ENCODE data around the gene CKAP4.

DNA sequence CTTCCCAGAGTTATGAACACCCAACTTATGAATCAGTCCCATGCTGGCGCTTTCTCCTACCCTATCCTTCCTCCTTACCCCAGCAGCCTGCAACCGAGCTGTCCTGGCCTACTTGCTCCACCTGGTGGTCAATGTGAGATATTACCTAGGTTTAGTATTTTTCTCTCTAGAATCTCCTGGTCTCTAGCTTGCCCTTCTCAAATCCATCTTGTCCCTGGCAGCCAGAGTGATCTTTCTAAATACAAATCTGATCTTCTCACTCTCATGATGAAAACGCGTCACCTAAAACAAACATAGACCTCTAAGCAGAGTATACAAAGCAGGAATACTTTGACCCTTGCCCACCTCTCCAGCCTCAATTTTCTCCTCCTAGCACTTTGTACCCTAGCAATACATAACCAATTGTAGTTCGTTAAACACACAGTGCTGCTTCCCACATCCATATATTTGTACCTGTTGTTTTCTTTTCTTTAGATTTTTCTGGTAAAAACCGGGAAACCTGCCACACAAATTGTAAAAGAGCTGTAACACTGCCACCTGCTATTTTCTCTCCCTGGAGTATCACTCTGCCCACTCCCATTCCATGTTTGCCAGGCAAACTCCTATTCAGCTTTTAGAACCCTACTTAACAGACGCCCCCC lies 34.8 kb upstream of the CKAP4 start:
- TF ChIP-seq, protein P1, sequence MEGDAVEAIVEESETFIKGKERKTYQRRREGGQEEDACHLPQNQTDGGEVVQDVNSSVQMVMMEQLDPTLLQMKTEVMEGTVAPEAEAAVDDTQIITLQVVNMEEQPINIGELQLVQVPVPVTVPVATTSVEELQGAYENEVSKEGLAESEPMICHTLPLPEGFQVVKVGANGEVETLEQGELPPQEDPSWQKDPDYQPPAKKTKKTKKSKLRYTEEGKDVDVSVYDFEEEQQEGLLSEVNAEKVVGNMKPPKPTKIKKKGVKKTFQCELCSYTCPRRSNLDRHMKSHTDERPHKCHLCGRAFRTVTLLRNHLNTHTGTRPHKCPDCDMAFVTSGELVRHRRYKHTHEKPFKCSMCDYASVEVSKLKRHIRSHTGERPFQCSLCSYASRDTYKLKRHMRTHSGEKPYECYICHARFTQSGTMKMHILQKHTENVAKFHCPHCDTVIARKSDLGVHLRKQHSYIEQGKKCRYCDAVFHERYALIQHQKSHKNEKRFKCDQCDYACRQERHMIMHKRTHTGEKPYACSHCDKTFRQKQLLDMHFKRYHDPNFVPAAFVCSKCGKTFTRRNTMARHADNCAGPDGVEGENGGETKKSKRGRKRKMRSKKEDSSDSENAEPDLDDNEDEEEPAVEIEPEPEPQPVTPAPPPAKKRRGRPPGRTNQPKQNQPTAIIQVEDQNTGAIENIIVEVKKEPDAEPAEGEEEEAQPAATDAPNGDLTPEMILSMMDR (CRISPR knock-in tag; IDR thresholded peaks at IDR 0.05): peak; percentile 89
- TF ChIP-seq ZNF589 (CRISPR knock-in tag; conservative IDR thresholded peaks at IDR 0.05) (no peak), ZNF670 (CRISPR knock-in tag; IDR thresholded peaks at IDR 0.05; ENCODE audit: borderline replicate concordance) (no peak), JUND (CRISPR knock-in tag; IDR thresholded peaks at IDR 0.05) (peak; percentile 55; the same call in 1 of the 2 replicates), KAT2B (IDR thresholded peaks at IDR 0.05; ENCODE audit: borderline replicate concordance, low read depth, low read length) (no peak), NR2F1 (CRISPR knock-in tag; IDR thresholded peaks at IDR 0.05) (peak; percentile 79 to 95; a peak in 3 of 4 replicates), CREB1 (IDR thresholded peaks at IDR 0.05) (peak; percentile 89), CREB1 (CRISPR knock-in tag; IDR thresholded peaks at IDR 0.05) (peak; percentile 88), NAIF1 (CRISPR knock-in tag; IDR thresholded peaks at IDR 0.05; ENCODE audit: borderline replicate concordance) (no peak), SP1 (IDR thresholded peaks at IDR 0.05) (no peak), SP1 (CRISPR knock-in tag; IDR thresholded peaks at IDR 0.05) (no peak), RFX5 (IDR thresholded peaks at IDR 0.05; ENCODE audit: low read depth, low read length) (no peak), POLR2AphosphoS5 (IDR thresholded peaks at IDR 0.05; ENCODE audit: low read depth, low read length) (no peak), ZNF232 (CRISPR knock-in tag; IDR thresholded peaks at IDR 0.05; ENCODE audit: borderline replicate concordance) (no peak; the same call in 1 of the 2 replicates)
- TF ChIP-seq, protein P2, sequence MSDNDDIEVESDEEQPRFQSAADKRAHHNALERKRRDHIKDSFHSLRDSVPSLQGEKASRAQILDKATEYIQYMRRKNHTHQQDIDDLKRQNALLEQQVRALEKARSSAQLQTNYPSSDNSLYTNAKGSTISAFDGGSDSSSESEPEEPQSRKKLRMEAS (IDR thresholded peaks at IDR 0.05): peak; percentile 47; the same call in 1 of the 2 replicates

Data from HepG2 (cell line).